ENCODE results near the gene HSPA9. TPM values are rescaled to one million over a fixed set of nuclear protein-coding genes. Genes with fewer than 3 reads are reported as not detected.

HSPA9 gene
- total and polyA plus RNA-seq, 4 donors, result 77.8 to 194 (median 147) TPM

- no peaks in the 10 kb centered on the region for H3K9me3 ChIP-seq (ENCODE audit: control insufficient read depth in 4 of 4, insufficient read depth in 3 of 4, low read length in 3 of 4)
- no peak for ATAC-seq (ENCODE audit: insufficient read depth, low FRiP score)
- peak in 2 of 3 donors; percentile 44 to 46 for DNase-seq
- no peak overlapping the region for H3K4me3 ChIP-seq
- H3K27me3 ChIP-seq (ENCODE audit: control insufficient read depth in 3 of 3, insufficient read depth in 3 of 3, low read length in 2 of 3), result no peaks in the 10 kb centered on the region
- no peak overlapping the region for H3K27ac ChIP-seq (ENCODE audit: low read depth in 1 of 2, low read length in 1 of 2)
- no peaks in the 10 kb centered on the region for H3K36me3 ChIP-seq (ENCODE audit: control insufficient read depth in 4 of 4, insufficient read depth in 4 of 4, low read length in 4 of 4)
- whole genome bisulfite sequencing, 2 donors, result 70 to 72% methylated on average over 5 of the region's 5 CpGs
- H3K9ac ChIP-seq (ENCODE audit: insufficient read depth in 1 of 2, low read length in 2 of 2), result no peak overlapping the region
- TF ChIP-seq CTCF (IDR thresholded peaks at IDR 0.05; ENCODE audit: control extremely low read depth, extremely low read depth), result no peak
- H3K4me1 ChIP-seq (ENCODE audit: control insufficient read depth in 5 of 5, insufficient read depth in 5 of 5, low read length in 5 of 5), result peaks cover 0 to 48% (median 21%) of the 10 kb centered on the region in 5 donors
Measured at GRCh38 chr5:138603249-138603920, 28.2 kb upstream of the HSPA9 start.

- Histone ChIP-seq H3K36me3 (ENCODE audit: control insufficient read depth in 4 of 4, insufficient read depth in 4 of 4, low read length in 4 of 4) (no peaks in the 10 kb centered on the region), H3K27ac (ENCODE audit: low read depth in 1 of 2, low read length in 1 of 2) (no peak overlapping the region), H3K9me3 (ENCODE audit: control insufficient read depth in 4 of 4, insufficient read depth in 3 of 4, low read length in 3 of 4) (no peaks in the 10 kb centered on the region), H3K27me3 (ENCODE audit: control insufficient read depth in 3 of 3, insufficient read depth in 3 of 3, low read length in 2 of 3) (no peaks in the 10 kb centered on the region), H3K4me3 (no peak overlapping the region), H3K4me1 (ENCODE audit: control insufficient read depth in 5 of 5, insufficient read depth in 5 of 5, low read length in 5 of 5) (peaks cover 0 to 48% (median 21%) of the 10 kb centered on the region in 5 donors), H3K9ac (ENCODE audit: insufficient read depth in 1 of 2, low read length in 2 of 2) (no peak overlapping the region)
- no peak for TF ChIP-seq CTCF (IDR thresholded peaks at IDR 0.05; ENCODE audit: control extremely low read depth, extremely low read depth)
- WGBS, 2 donors, result 72 to 84% methylated on average over 6 of the region's 6 CpGs
- DNase-seq, result peak; percentile 70 to 87 (median 85)
- no peak for ATAC-seq (ENCODE audit: insufficient read depth, low FRiP score)
Measured at GRCh38 chr5:138602371-138603000, 27.3 kb upstream of the HSPA9 start.

- no peaks in the 10 kb centered on the region for H3K27me3 ChIP-seq (ENCODE audit: control insufficient read depth in 3 of 3, insufficient read depth in 3 of 3, low read length in 2 of 3)
- ATAC-seq (ENCODE audit: insufficient read depth, low FRiP score) (peak; percentile 51), DNase-seq (peak; percentile 90 to 98 (median 97))
- no peak overlapping the region for H3K4me3 ChIP-seq
- H3K4me1 ChIP-seq (ENCODE audit: control insufficient read depth in 5 of 5, insufficient read depth in 5 of 5, low read length in 5 of 5), result peaks cover 0 to 48% (median 21%) of the 10 kb centered on the region in 5 donors
- no peaks in the 10 kb centered on the region for H3K36me3 ChIP-seq (ENCODE audit: control insufficient read depth in 4 of 4, insufficient read depth in 4 of 4, low read length in 4 of 4)
- TF ChIP-seq CTCF (IDR thresholded peaks at IDR 0.05; ENCODE audit: control extremely low read depth, extremely low read depth), result no peak
- H3K27ac ChIP-seq (ENCODE audit: low read depth in 1 of 2, low read length in 1 of 2), result no peak overlapping the region
- H3K9ac ChIP-seq (ENCODE audit: insufficient read depth in 1 of 2, low read length in 2 of 2), result no peak overlapping the region
- no peaks in the 10 kb centered on the region for H3K9me3 ChIP-seq (ENCODE audit: control insufficient read depth in 4 of 4, insufficient read depth in 3 of 4, low read length in 3 of 4)
- 36 to 39% methylated on average over 3 of the region's 3 CpGs for WGBS, 2 donors
Measured at GRCh38 chr5:138601444-138601843, 26.2 kb upstream of the HSPA9 start.

Measured in lung (tissue), 12 donors.